ENCODE data around the gene CCDC68.
"Not testable (repeated sequence)": the region's sequence is repeated elsewhere in the genome, so short reads cannot be mapped to it uniquely, and the experiment has no call there.

Gene CCDC68

GRCh38 chr18:54871231-54871630 lies 88.0 kb downstream of the CCDC68 start:
- no peak for DNase-seq

DNA sequence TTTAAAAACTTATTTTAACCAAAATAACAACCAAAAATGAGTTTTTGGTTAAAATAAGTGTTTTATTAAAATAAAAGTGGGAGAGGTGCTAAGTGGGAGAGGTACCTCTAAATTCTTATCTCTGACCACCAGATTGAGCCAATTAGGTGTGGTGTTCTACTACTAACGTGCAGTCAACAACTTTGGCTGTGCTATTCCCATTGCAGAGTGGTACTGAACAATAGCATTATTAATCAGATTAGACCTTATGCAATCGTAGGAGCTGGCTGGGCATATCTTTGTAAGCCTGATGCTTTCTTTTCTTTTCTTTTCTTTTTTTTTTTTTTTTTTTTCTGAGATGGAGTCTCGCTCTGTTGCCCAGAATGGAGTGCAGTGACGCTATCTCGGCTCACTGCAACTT lies 92.1 kb downstream of the CCDC68 start:
- no peak for DNase-seq

GRCh38 chr18:54860941-54861340 lies 98.3 kb downstream of the CCDC68 start:
- DNase-seq = no peak

GRCh38 chr18:54859667-54860421 lies 99.4 kb downstream of the CCDC68 start:
- DNase-seq = no peak

GRCh38 chr18:54857499-54857898 lies 101.8 kb downstream of the CCDC68 start:
- DNase-seq = no peak

DNA sequence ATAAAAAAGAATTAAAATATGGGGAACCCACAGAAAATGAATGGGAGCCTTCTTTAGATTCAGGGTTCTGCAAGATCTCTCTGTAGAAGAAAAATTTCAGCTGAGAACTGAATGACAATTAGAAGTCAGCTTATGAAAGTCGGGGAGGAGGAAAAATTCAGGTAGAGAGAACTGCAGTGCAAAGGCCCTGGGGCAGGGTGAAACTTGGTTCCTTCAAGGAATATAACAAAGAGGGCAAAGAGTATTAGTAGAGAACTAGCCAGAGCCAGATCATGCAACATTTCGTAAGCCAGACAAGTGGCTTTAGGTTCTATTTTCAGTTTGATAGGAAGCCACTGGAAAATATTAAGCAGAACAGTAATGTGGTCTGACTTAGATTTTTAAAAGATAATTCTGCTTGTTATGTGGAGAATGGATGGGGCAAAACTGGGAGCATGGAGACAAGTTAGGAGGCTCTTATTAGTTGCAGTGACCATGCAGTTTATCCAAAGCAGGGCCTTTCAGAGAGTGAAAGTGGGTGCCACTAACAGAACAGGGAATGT lies 103.1 kb downstream of the CCDC68 start:
- DNase-seq = no peak

DNA sequence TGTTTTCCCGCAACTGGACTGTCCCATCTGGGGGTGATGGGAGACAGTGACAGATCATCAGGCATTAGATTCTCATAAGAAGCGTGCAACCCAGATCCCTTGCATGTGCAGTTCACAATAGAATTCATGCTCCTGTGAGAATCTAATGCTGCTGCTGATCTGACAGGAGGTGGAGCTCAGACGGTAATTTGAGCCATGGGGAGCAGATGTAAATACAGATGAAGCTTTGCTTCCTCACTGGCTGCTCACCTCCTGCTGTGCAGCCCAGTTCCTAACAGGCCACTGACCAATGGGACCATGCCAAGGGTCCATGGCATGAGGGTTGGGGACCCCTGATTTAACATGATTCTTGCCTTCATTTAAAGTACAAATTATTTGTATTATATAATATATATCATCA lies 104.2 kb downstream of the CCDC68 start:
- DNase-seq = not testable (repeated sequence)

- DNase-seq = no peak
Observed at GRCh38 chr18:54852780-54853675, 106.2 kb downstream of the CCDC68 start.
